NB4 (cell line): ENCODE results near the gene BIRC5.

Source experiments
- CTCF ChIP-seq: IDR thresholded peaks from one replicate; pipeline ENCODE4 v1.5.1; 2012; ENCODE audit warnings: low read depth, low read length
- MYC ChIP-seq: IDR thresholded peaks from 2 replicates; pipeline ENCODE4 v1.6.1; 2011; ENCODE audit warnings: low read depth, low read length
- POLR2A ChIP-seq: IDR thresholded peaks from 2 replicates; pipeline ENCODE4 v1.6.1; 2011; ENCODE audit warnings: mild to moderate bottlenecking; ENCODE audit not compliant: insufficient read length; ENCODE audit errors: extremely low read depth
- TF ChIP-seq, protein P1 (sequence below): IDR thresholded peaks from 2 replicates; pipeline ENCODE4 v1.6.1; 2011; ENCODE audit warnings: low read depth, low read length

DNA sequence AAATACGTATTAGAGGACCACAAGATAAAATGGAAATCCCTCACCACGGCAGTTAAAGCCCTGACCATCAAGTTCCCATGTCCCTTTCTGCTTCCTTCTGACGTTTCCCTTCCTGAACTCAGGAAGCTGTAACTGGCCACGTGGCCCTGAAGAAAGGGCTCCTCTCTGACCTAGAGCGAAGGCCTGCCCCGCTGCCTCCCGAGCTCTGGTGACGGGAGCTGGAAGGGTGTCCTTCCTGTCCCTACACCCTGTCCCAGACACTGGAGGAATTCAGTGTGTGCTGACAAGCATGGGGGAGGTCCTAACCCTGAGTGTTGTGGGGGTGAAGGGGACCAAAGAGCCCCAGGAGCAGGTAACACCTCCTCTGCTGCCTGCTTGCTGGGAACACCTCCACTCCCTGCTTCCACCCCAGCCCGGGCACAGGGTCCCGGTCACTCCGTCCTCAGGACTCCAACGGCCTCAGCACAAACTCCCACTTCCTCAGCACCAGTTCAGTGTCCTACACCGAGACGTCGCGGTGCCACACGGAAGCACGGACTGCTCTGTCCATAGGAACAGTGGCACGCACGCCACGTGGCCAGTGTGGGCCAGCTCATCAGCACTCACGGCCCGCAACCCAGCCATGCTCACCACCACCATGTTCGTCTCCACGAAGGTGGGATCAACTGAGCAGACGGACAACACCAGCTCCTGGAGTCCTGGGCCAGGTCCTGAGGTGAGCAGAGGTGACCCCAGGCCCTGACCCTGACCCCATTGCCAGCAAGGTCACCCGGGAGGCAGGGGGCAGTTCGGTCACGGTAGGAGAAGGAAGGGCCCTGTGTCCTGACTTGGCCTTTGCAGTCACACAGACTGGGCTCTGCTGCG is 34.2 kb downstream of the BIRC5 start:
- TF ChIP-seq CTCF (no peak), POLR2A (no peak), MYC (no peak)
- TF ChIP-seq, protein P1, sequence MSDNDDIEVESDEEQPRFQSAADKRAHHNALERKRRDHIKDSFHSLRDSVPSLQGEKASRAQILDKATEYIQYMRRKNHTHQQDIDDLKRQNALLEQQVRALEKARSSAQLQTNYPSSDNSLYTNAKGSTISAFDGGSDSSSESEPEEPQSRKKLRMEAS, result no peak
